Sigmoid colon (tissue), 4 donors: Measurements from ENCODE around the gene NGRN.

ENCODE experiments used
- CTCF ChIP-seq, 4 experiments: fragments of 450-650 bp in 3 of 4; fragments of 200-600 bp in 1 of 4; IDR thresholded peaks; one replicate each; pipeline ENCODE4 v1.5.1; 2016 to 2019; ENCODE audit warnings: antibody characterized with exemption in 4 of 4, mild to moderate bottlenecking in 3 of 4, moderate library complexity in 2 of 4
- EP300 ChIP-seq, 4 donors: sonication (generic); formaldehyde crosslinking; IDR thresholded peaks; one replicate each; pipeline ENCODE4 v1.6.1; 2017; ENCODE audit warnings: antibody characterized with exemption in 4 of 4
- POLR2A ChIP-seq, 2 donors: fragments of 450-650 bp; IDR thresholded peaks; one replicate each; pipeline ENCODE4 v1.6.1; 2016; ENCODE audit warnings: antibody characterized with exemption in 2 of 2, mild to moderate bottlenecking in 2 of 2, moderate library complexity in 2 of 2

- TF ChIP-seq EP300 (IDR thresholded peaks at IDR 0.05), result no peak
- no peak for TF ChIP-seq CTCF (IDR thresholded peaks at IDR 0.05)
- no peak for TF ChIP-seq POLR2A (IDR thresholded peaks at IDR 0.05)
These were observed 26.1 kb upstream of the NGRN start for GRCh38 chr15:90239371-90239770.
